SK-N-SH treated with all-trans-retinoic acid at 6 μM for 48 hours (cell line): ENCODE data around the gene HSPA12A.

ENCODE experiments used
- ESRRG ChIP-seq: fragments of 250-450 bp; sonication (Bioruptor Pico); IDR thresholded peaks from 2 replicates; pipeline ENCODE4 v1.6.1; 2021; ENCODE audit warnings: mild to moderate bottlenecking
- GLIS3 ChIP-seq: fragments of 250-450 bp; sonication (Bioruptor Pico); IDR thresholded peaks from 2 replicates; pipeline ENCODE4 v1.5.0; 2020; ENCODE audit warnings: mild to moderate bottlenecking, moderate library complexity
- PATZ1 ChIP-seq: fragments of 250-450 bp; sonication (Bioruptor Pico); IDR thresholded peaks from 2 replicates; pipeline ENCODE4 v1.8.0; 2020; ENCODE audit warnings: mild to moderate bottlenecking, moderate library complexity, borderline replicate concordance
- PPARA ChIP-seq: fragments of 250-450 bp; sonication (Bioruptor Pico); IDR thresholded peaks from 2 replicates; pipeline ENCODE4 v1.5.0; 2020; ENCODE audit warnings: mild to moderate bottlenecking, borderline replicate concordance
- ZFP3 ChIP-seq: fragments of 250-450 bp; sonication (Bioruptor Pico); IDR thresholded peaks from 2 replicates; pipeline ENCODE4 v1.5.0; 2020; ENCODE audit warnings: mild to moderate bottlenecking, moderate library complexity
- ZNF70 ChIP-seq: fragments of 450-650 bp; formaldehyde crosslinking; IDR thresholded peaks from 2 replicates; pipeline ENCODE4 v1.5.0; 2020; ENCODE audit warnings: mild to moderate bottlenecking, moderate library complexity
- TF ChIP-seq, protein P1 (sequence below): fragments of 250-450 bp; sonication (Bioruptor Pico); IDR thresholded peaks from 2 replicates; pipeline ENCODE4 v1.5.1; 2020; ENCODE audit warnings: low read depth, mild to moderate bottlenecking, moderate library complexity

- TF ChIP-seq ESRRG (CRISPR knock-in tag) = no peak
- no peak for TF ChIP-seq PATZ1
- TF ChIP-seq GLIS3 = no peak
- TF ChIP-seq, protein P1, sequence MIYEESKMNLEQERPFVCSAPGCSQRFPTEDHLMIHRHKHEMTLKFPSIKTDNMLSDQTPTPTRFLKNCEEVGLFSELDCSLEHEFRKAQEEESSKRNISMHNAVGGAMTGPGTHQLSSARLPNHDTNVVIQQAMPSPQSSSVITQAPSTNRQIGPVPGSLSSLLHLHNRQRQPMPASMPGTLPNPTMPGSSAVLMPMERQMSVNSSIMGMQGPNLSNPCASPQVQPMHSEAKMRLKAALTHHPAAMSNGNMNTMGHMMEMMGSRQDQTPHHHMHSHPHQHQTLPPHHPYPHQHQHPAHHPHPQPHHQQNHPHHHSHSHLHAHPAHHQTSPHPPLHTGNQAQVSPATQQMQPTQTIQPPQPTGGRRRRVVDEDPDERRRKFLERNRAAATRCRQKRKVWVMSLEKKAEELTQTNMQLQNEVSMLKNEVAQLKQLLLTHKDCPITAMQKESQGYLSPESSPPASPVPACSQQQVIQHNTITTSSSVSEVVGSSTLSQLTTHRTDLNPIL = no peak
- no peak for TF ChIP-seq PPARA
- no peak for TF ChIP-seq ZNF70 (CRISPR knock-in tag)
- no peak for TF ChIP-seq ZFP3 (CRISPR knock-in tag)
Observed at GRCh38 chr10:116733566-116733965, 8.8 kb downstream of the HSPA12A start.
